Choroid plexus epithelial cell (primary cell): Measurements from ENCODE around the gene GRIN3A.
"Not testable (repeated sequence)": the region's sequence is repeated elsewhere in the genome, so short reads cannot be mapped to it uniquely, and the experiment has no call there.

Experiments
- DNase-seq: peaks from one replicate; pipeline ENCODE4 v3.0.0-alpha.2; 2010; ENCODE audit warnings: low read depth
- H3K4me3 ChIP-seq: 2 replicates; pipeline ENCODE4 v1.5.1; 2011; ENCODE audit warnings: low read depth, mild to moderate bottlenecking, control low read depth, low read length, moderate library complexity
- TF ChIP-seq, protein P1 (sequence below): conservative IDR thresholded peaks from 2 replicates; pipeline ENCODE4 v1.5.1; 2011; ENCODE audit warnings: low read depth, mild to moderate bottlenecking, control low read depth, inconsistent platforms, low read length, moderate library complexity

Gene GRIN3A

GRCh38 chr9:101592788-101593187, 145.7 kb downstream of the GRIN3A start:
- TF ChIP-seq, protein P1, sequence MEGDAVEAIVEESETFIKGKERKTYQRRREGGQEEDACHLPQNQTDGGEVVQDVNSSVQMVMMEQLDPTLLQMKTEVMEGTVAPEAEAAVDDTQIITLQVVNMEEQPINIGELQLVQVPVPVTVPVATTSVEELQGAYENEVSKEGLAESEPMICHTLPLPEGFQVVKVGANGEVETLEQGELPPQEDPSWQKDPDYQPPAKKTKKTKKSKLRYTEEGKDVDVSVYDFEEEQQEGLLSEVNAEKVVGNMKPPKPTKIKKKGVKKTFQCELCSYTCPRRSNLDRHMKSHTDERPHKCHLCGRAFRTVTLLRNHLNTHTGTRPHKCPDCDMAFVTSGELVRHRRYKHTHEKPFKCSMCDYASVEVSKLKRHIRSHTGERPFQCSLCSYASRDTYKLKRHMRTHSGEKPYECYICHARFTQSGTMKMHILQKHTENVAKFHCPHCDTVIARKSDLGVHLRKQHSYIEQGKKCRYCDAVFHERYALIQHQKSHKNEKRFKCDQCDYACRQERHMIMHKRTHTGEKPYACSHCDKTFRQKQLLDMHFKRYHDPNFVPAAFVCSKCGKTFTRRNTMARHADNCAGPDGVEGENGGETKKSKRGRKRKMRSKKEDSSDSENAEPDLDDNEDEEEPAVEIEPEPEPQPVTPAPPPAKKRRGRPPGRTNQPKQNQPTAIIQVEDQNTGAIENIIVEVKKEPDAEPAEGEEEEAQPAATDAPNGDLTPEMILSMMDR, result no peak
- H3K4me3 ChIP-seq, result no peak overlapping the region
- DNase-seq, result no peak

DNA sequence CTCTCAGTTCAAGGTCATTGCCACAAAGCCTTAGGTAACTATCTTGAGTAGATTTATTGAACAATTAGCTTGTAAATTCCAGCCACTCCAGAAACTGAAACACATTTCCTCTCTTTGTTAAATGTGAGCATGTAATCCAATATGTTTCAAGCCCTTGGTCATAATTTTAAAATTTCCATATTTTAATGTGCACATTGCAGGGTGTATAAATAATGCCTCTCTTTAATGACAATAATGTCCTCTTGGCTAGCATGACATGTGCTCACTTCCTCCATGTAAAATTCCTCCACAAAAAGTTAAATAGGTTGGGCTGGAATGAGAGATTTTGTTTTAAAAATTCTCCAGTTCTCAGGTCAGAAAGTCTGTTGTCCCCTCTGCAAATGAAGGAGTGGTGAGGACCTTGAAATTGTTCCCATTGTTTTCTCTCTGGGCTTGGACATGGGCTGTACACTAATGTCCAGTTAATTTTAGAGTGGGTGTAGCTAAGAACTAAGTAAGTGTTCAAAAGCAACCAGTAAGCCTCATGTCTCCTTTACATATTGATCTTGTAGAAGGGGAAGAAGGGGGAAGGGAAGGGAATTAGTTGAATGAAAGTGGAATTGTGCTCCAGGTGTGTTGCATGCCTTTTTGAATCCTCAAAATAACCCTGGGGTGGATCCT, 146.5 kb downstream of the GRIN3A start:
- no peak overlapping the region for H3K4me3 ChIP-seq
- TF ChIP-seq, protein P1, result no peak
- no peak for DNase-seq

DNA sequence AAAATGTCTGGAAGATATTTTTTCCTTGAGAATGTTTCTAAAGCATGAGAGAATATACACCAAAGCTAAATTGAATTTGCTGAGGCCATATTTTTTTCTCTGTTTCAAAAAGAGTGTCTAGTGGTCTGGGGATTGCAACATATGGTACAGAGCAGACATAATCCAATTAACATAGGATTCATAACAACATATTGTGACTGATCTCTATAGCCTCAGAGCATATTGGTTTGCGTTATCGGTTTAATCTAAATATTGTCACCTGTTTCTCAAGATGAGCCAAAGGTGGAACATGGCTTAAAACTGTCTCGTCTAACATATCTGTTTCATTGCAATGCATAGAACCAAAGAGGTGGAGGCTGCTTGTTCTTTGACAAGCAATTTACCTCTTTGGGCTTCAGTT, 147.5 kb downstream of the GRIN3A start:
- TF ChIP-seq, protein P1, result no peak
- no peak overlapping the region for H3K4me3 ChIP-seq
- DNase-seq, result no peak

DNA sequence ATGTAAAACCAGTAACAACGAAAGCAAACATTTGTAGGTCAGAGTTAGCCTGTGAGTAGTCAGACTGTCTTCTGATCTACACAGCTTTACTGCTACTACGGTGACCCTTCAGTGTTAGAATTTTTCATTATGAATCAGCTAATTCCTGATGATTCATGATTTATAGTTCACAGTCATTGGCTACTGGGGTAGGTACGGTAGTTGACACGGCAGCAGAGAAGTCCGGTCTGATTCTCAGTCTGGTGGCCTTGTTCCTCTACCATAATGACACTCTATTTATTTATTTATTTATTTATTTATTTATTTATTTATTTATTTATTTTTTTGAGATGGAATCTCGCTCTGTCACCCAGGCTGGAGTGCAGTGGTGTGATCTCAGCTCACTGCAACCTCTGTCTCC, 148.4 kb downstream of the GRIN3A start:
- not testable (repeated sequence) for H3K4me3 ChIP-seq
- peak; percentile 78 for DNase-seq

DNA sequence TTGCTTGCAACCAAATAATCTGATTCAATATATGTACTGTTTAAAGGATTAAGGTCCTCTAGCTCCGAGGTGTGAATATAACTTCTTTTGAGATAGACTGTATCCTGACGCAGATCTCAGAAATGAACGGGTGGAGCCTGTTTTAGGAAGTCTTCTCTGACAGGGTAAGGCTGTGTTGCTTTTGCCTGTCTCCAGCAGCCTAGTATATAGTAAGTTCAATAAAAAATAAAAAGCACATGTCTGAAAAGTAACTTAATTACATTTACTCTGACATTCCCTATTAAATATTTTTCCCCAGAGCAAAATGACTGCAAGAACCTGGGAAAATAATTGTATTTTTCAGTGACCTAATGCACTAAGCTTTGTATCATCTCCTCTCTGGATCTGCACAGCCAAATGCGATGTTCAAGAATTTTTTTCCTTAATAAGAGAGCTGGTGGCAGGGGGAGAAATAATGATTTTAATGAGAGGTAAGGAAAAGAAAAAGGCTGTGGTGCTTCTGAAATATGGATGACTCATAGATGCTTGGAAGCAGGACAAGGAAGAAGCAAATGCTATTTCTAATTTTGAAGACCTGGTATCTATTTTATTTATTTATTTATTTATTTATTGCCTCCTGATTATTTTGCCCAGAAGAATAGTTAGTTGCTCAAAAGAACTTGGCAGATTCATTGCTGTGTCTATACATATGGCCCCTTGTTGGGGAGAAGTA, 151.0 kb downstream of the GRIN3A start:
- peak; percentile 14 for DNase-seq
- H3K4me3 ChIP-seq, result no peak overlapping the region
- TF ChIP-seq, protein P1, result no peak

DNA sequence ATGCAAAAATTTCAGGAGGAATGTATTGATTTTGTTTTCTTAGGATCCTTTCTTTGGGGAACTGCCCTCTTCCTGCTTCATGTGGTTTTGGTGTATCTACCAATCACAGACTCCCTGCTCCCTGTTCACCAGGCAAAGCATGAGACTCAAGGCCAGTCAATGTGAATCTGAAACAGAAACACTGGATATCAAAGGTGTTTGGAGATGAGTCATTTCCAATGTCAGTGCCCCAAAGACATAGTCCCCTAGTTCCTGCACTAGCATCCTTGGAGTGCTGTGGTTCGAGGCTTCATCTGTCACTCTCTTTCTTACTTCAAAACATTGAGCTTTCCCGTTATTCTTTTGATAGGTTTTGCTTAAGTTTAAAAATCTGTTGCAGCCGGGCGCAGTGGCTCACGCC, 151.8 kb downstream of the GRIN3A start:
- DNase-seq, result no peak
- TF ChIP-seq, protein P1, result no peak
- H3K4me3 ChIP-seq, result no peak overlapping the region

DNA sequence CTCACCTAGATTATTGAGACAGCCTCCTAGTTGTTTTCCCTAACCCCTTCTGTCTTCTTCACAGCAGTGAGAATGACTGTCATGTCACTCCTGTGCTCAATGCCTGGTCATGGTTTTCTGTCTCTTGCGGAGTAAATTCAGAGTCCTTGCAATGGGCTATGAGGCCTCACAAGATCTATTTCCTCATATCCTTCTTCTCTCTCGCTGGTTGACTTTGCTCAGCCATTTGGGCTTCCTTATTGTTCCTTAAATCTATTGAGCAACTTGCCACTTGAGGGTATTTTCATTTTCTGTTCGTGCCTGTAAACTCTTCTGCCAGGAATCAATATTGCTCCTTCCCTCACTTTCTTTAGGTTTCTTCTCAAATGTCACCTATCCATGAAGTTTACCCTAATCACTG, 152.7 kb downstream of the GRIN3A start:
- no peak overlapping the region for H3K4me3 ChIP-seq
- TF ChIP-seq, protein P1, result no peak
- no peak for DNase-seq
